K562 (cell line): ENCODE measurements around the gene CD101.

ENCODE experiments used
- ELF1 ChIP-seq: fragments of 200-800 bp; sonication (Bioruptor generic); IDR thresholded peaks from 2 replicates; pipeline ENCODE4 v1.6.1; 2016; ENCODE audit warnings: missing genetic modification characterization, missing compliant biosample characterization
- NR3C1 ChIP-seq: sonication (generic); formaldehyde crosslinking; IDR thresholded peaks from 2 replicates; pipeline ENCODE4 v1.8.1; 2022; ENCODE audit warnings: missing genetic modification reagents

DNA sequence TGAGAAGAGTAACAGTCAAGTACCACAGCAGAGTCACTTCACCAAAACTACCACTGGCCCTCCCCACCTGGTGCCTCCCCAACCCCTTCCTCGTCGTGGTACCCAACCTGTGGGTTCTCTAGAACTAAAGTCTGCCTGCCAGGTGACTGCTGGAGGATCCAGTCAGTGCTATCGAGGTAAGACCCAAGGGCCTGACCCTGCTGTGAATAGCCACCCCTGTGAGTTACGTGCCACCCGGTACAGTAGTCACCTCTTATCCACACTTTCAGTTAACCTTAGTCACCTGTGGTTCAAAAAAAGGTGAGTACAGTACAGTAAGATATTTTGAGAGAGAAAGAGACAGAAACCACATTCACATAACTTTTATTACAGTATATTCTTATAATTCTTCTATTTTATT, 75.1 kb downstream of the CD101 start:
- TF ChIP-seq NR3C1 (CRISPR knock-in tag) (no peak), ELF1 (no peak)
